ENCODE data around the gene CCNK. TPM values are rescaled to one million over a fixed set of nuclear protein-coding genes. Genes with fewer than 3 reads are reported as not detected.

Gene CCNK
- total RNA-seq, 1 donor from 2014 or later = 79.8 TPM

DNA sequence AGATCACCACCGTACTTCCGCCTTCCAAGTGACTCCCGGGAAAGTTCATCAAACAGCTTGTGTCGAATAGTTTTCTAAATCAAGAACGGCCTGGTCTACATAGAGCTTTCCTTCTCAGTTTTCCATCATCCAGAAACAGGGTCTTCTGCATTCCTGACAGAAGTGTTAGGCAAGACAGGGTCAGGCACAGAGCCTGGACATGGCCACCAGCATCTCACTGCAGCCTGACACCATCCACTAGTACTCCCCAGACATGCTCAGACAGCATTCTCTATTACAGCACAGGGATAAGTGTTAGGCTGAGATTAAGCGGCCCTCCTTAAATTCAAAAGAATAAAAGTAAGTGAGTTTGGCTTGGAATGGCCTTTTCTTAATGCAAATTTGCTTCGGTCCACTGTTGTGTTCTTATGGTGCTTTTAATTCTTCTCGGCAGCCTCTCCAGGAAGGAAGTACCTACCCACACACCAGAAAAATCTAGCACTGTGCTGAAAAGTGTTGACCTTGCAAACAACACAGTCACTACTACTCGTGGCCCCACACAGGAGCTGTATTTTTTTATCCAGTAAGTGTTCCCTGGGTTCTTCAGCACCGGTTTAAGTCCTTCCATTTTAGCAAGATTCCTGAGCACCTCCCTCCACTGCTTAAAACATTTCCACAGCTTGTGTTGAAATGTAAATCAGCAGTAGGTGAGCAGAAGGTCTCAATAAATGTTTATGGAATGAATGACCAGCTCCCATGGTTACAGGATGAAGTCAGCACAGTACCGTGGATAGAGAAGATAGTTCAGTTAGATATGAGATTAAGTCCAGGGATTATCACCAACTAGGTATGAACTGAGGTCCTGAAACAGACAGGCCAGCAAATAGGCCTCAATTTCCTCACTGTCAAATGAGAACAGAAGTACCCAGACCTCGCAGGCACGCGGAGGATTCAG, 44.7 kb upstream of the CCNK start:
- no peak for DNase-seq (ENCODE audit: low spot score)
- Mint-ChIP-seq H3K9me3 (ENCODE audit: unreplicated experiment) (no peaks in the 10 kb centered on the region), H3K27ac (ENCODE audit: unreplicated experiment) (peak overlapping the region; percentile 50), H3K27me3 (ENCODE audit: unreplicated experiment) (peaks cover 1% of the 10 kb centered on the region), H3K36me3 (ENCODE audit: low read depth, unreplicated experiment) (peaks cover 22% of the 10 kb centered on the region), H3K4me1 (ENCODE audit: unreplicated experiment) (peaks cover 25% of the 10 kb centered on the region), H3K4me3 (ENCODE audit: unreplicated experiment) (no peak overlapping the region)
- TF ChIP-seq, protein P1, sequence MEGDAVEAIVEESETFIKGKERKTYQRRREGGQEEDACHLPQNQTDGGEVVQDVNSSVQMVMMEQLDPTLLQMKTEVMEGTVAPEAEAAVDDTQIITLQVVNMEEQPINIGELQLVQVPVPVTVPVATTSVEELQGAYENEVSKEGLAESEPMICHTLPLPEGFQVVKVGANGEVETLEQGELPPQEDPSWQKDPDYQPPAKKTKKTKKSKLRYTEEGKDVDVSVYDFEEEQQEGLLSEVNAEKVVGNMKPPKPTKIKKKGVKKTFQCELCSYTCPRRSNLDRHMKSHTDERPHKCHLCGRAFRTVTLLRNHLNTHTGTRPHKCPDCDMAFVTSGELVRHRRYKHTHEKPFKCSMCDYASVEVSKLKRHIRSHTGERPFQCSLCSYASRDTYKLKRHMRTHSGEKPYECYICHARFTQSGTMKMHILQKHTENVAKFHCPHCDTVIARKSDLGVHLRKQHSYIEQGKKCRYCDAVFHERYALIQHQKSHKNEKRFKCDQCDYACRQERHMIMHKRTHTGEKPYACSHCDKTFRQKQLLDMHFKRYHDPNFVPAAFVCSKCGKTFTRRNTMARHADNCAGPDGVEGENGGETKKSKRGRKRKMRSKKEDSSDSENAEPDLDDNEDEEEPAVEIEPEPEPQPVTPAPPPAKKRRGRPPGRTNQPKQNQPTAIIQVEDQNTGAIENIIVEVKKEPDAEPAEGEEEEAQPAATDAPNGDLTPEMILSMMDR (IDR thresholded peaks at IDR 0.05; ENCODE audit: unreplicated experiment) = no peak

DNA sequence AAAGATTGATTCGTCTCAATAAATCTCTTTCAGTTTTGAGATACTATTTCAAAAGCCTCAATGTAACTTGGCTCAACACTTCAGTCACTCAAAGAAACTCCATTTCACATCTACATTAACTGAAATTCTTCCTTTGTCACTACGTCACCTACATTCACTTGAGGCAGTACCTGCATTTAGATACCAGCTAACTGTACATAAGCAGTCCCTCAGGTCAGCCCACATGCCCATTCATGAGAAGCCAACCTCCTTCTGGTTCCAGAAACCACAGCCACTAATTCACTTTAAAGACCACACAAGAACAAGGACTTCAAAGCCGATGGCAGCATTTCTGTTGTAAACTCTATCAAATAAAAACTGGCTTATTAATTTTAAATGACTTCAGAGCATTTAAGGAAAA, 43.5 kb upstream of the CCNK start:
- H3K9me3 Mint-ChIP-seq (ENCODE audit: unreplicated experiment) = no peaks in the 10 kb centered on the region
- H3K4me3 Mint-ChIP-seq (ENCODE audit: unreplicated experiment) = no peak overlapping the region
- H3K27ac Mint-ChIP-seq (ENCODE audit: unreplicated experiment) = peak overlapping the region; percentile 33
- TF ChIP-seq, protein P1 (IDR thresholded peaks at IDR 0.05; ENCODE audit: unreplicated experiment) = no peak
- peaks cover 25% of the 10 kb centered on the region for H3K4me1 Mint-ChIP-seq (ENCODE audit: unreplicated experiment)
- peaks cover 31% of the 10 kb centered on the region for H3K36me3 Mint-ChIP-seq (ENCODE audit: low read depth, unreplicated experiment)
- no peak for DNase-seq (ENCODE audit: low spot score)
- peaks cover 1% of the 10 kb centered on the region for H3K27me3 Mint-ChIP-seq (ENCODE audit: unreplicated experiment)

GRCh38 chr14:99440278-99440677, 40.9 kb upstream of the CCNK start:
- H3K4me3 Mint-ChIP-seq (ENCODE audit: unreplicated experiment) = peak overlapping the region; percentile 60
- H3K36me3 Mint-ChIP-seq (ENCODE audit: low read depth, unreplicated experiment) = peaks cover 29% of the 10 kb centered on the region
- DNase-seq (ENCODE audit: low spot score) = no peak
- H3K27ac Mint-ChIP-seq (ENCODE audit: unreplicated experiment) = no peak overlapping the region
- peaks cover 23% of the 10 kb centered on the region for H3K4me1 Mint-ChIP-seq (ENCODE audit: unreplicated experiment)
- TF ChIP-seq, protein P1 (IDR thresholded peaks at IDR 0.05; ENCODE audit: unreplicated experiment) = no peak
- H3K9me3 Mint-ChIP-seq (ENCODE audit: unreplicated experiment) = no peaks in the 10 kb centered on the region
- peaks cover 1% of the 10 kb centered on the region for H3K27me3 Mint-ChIP-seq (ENCODE audit: unreplicated experiment)

DNA sequence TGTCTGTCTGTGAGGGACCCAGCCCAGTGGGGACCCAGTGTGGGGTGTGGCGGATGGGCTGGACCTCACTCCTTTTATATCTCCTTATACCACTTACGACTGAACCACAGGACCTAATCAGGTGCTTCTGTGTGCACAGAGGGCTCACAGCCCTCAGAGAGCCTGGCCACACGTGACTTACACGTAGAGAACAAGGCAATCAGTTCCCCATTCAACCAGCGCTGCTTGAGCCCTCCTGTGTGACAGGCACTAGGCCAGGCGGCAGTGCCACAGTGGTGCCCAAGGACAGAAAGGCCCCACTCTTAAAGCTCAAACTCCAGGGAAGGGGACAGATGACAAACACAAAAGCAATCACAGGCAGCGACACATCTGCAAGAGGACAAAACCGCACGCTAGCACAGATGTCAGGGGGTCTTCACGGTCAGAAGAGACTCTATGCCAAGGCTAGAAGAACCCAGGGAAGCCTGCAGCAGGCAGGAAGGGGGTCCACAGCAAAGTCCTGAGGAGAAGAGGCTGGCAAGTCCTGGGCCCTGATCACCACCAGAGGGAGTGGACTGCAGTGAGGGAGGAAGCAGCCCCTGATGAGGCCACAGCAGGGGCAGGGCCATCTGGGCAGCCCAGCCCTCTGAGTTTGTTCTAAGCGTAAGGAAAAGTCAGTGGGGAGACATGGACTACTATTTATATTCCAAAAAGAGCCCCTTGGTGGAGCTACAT, 39.9 kb upstream of the CCNK start:
- H3K27me3 Mint-ChIP-seq (ENCODE audit: unreplicated experiment) = peaks cover 1% of the 10 kb centered on the region
- no peaks in the 10 kb centered on the region for H3K9me3 Mint-ChIP-seq (ENCODE audit: unreplicated experiment)
- DNase-seq (ENCODE audit: low spot score) = peak; percentile 31
- TF ChIP-seq, protein P1 (IDR thresholded peaks at IDR 0.05; ENCODE audit: unreplicated experiment) = peak; percentile 27
- H3K4me3 Mint-ChIP-seq (ENCODE audit: unreplicated experiment) = no peak overlapping the region
- no peak overlapping the region for H3K27ac Mint-ChIP-seq (ENCODE audit: unreplicated experiment)
- peaks cover 16% of the 10 kb centered on the region for H3K4me1 Mint-ChIP-seq (ENCODE audit: unreplicated experiment)
- peaks cover 22% of the 10 kb centered on the region for H3K36me3 Mint-ChIP-seq (ENCODE audit: low read depth, unreplicated experiment)

Data from endothelial cell (in vitro differentiated cells).